WTC11 (cell line): ENCODE results near the gene MYOCOS. TPM values are rescaled to one million over a fixed set of nuclear protein-coding genes. Genes with fewer than 3 reads are reported as not detected.

Experiments
- ATAC-seq: fragments of 200-7000 bp; cut with Tn5 transposase; 2 replicates; pipeline ENCODE4 v1.10.0; 2021; ENCODE audit warnings: mild to moderate bottlenecking, moderate library complexity
- CTCF ChIA-PET: fragments of 300-600 bp; sonication (Branson Sonifier 250); formaldehyde crosslinking; loops from one replicate; lab custom pipeline; 2021; ENCODE audit warnings: antibody characterized with exemption; lab: Charles Lee
- POLR2A ChIA-PET: fragments of 350-600 bp; sonication (Branson Sonifier 250); formaldehyde crosslinking; loops from one replicate; lab custom pipeline; 2021; ENCODE audit warnings: antibody characterized with exemption; lab: Charles Lee
- DNase-seq: peaks from one replicate; pipeline ENCODE4 v3.0.0; 2021; ENCODE audit warnings: low spot score
- H3K27ac Mint-ChIP-seq: 2 replicates; pipeline ENCODE4 v1.8.0; 2021; ENCODE audit warnings: mixed read lengths
- H3K27me3 Mint-ChIP-seq: 2 replicates; pipeline ENCODE4 v1.8.0; 2021; ENCODE audit warnings: low read depth, mild to moderate bottlenecking, moderate library complexity, mixed read lengths
- H3K36me3 Mint-ChIP-seq: 2 replicates; pipeline ENCODE4 v1.8.0; 2021; ENCODE audit warnings: mixed read lengths
- H3K4me1 Mint-ChIP-seq: 2 replicates; pipeline ENCODE4 v1.8.0; 2022; ENCODE audit warnings: mixed read lengths
- H3K4me3 Mint-ChIP-seq: 2 replicates; pipeline ENCODE4 v1.8.0; 2021; ENCODE audit warnings: mild to moderate bottlenecking, moderate library complexity, mixed read lengths
- H3K9me3 Mint-ChIP-seq: 2 replicates; pipeline ENCODE4 v1.8.0; 2021; ENCODE audit warnings: mixed read lengths
- AFF4 ChIP-seq: sonication (generic); formaldehyde crosslinking; IDR thresholded peaks from 2 replicates; pipeline ENCODE4 v1.8.1; 2023; ENCODE audit warnings: mild to moderate bottlenecking, missing genetic modification reagents, borderline replicate concordance
- ARID4B ChIP-seq: sonication (generic); formaldehyde crosslinking; IDR thresholded peaks from 2 replicates; pipeline ENCODE4 v1.8.0; 2023; ENCODE audit warnings: missing genetic modification reagents, mild to moderate bottlenecking, borderline replicate concordance
- ATF2 ChIP-seq: sonication (generic); formaldehyde crosslinking; IDR thresholded peaks from 2 replicates; pipeline ENCODE4 v1.8.1; 2022; ENCODE audit warnings: low read depth, missing genetic modification reagents, borderline replicate concordance
- E2F1 ChIP-seq: sonication (generic); formaldehyde crosslinking; IDR thresholded peaks from 2 replicates; pipeline ENCODE4 v1.8.0; 2022; ENCODE audit warnings: mild to moderate bottlenecking, missing genetic modification reagents
- E2F4 ChIP-seq: sonication (generic); formaldehyde crosslinking; IDR thresholded peaks from 2 replicates; pipeline ENCODE4 v1.8.1; 2022; ENCODE audit warnings: low read depth, mild to moderate bottlenecking, moderate library complexity, missing genetic modification reagents, borderline replicate concordance
- ESRRA ChIP-seq: sonication (generic); formaldehyde crosslinking; IDR thresholded peaks from 2 replicates; pipeline ENCODE4 v1.8.1; 2022; ENCODE audit warnings: mild to moderate bottlenecking, missing genetic modification reagents, borderline replicate concordance
- FOXP1 ChIP-seq: sonication (generic); formaldehyde crosslinking; IDR thresholded peaks from 2 replicates; pipeline ENCODE4 v1.8.0; 2022; ENCODE audit warnings: missing genetic modification reagents, mild to moderate bottlenecking, moderate library complexity, borderline replicate concordance
- MAX ChIP-seq: sonication (generic); formaldehyde crosslinking; IDR thresholded peaks from 2 replicates; pipeline ENCODE4 v1.8.0; 2022; ENCODE audit warnings: mild to moderate bottlenecking, missing genetic modification reagents
- USF1 ChIP-seq: sonication (generic); formaldehyde crosslinking; IDR thresholded peaks from 2 replicates; pipeline ENCODE4 v1.8.0; 2022; ENCODE audit warnings: mild to moderate bottlenecking, missing genetic modification reagents
- ZNF317 ChIP-seq: sonication (generic); formaldehyde crosslinking; IDR thresholded peaks from 2 replicates; pipeline ENCODE4 v1.8.1; 2023; ENCODE audit warnings: low read depth, mild to moderate bottlenecking, moderate library complexity, missing genetic modification reagents, borderline replicate concordance
- total RNA-seq: library from RNA; stranded (reverse); gene quantifications from 3 replicates; pipeline ENCODE4 v1.2.3, GENCODE V29; 2021

Gene MYOCOS
- total RNA-seq, 1 experiment from 2014 or later = not detected

GRCh38 chr1:171640225-171640624, 18.2 kb downstream of the MYOCOS start:
- H3K27me3 Mint-ChIP-seq = no peaks in the 10 kb centered on the region
- peaks cover 39% of the 10 kb centered on the region for H3K4me1 Mint-ChIP-seq
- ATAC-seq (no peak), DNase-seq (no peak)
- POLR2A ChIA-PET = no interaction called here
- CTCF ChIA-PET = interaction anchor here (6.9 kb wide), 1 partner anchor 16 kb away, joined by 121 read pairs; no protein-coding TSS in a partner anchor
- H3K9me3 Mint-ChIP-seq = no peaks in the 10 kb centered on the region
- no peak overlapping the region for H3K27ac Mint-ChIP-seq
- no peak for TF ChIP-seq ARID4B
- no peak for TF ChIP-seq AFF4 (CRISPR knock-in tag)
- TF ChIP-seq ATF2 (CRISPR knock-in tag) = no peak
- TF ChIP-seq ZNF317 (CRISPR knock-in tag) = no peak
- no peak for TF ChIP-seq E2F1 (CRISPR knock-in tag)
- H3K4me3 Mint-ChIP-seq = no peak overlapping the region
- H3K36me3 Mint-ChIP-seq = no peaks in the 10 kb centered on the region

- no peaks in the 10 kb centered on the region for H3K27me3 Mint-ChIP-seq
- H3K4me1 Mint-ChIP-seq = peaks cover 43% of the 10 kb centered on the region
- ChIA-PET POLR2A (no interaction called here), CTCF (interaction anchor here (0.8 to 6.9 kb wide), 9 partner anchors 15 to 344 kb away, joined by 3 to 121 read pairs (median 4); partner anchors contain the start of genes MYOCOS and PRRC2C)
- peak overlapping the region; percentile 41 for H3K4me3 Mint-ChIP-seq
- peak overlapping the region; percentile 98 for H3K27ac Mint-ChIP-seq
- H3K36me3 Mint-ChIP-seq = no peaks in the 10 kb centered on the region
- ATAC-seq = peak; percentile 79
- no peaks in the 10 kb centered on the region for H3K9me3 Mint-ChIP-seq
- peak; percentile 38 for DNase-seq
- TF ChIP-seq ARID4B (no peak), USF1 (peak; percentile 47; the same call in 1 of the 2 replicates), MAX (CRISPR knock-in tag) (0 out of 2 replicates have a peak, but pooled peaks have one; percentile 19), FOXP1 (CRISPR knock-in tag) (no peak), E2F4 (no peak), ESRRA (CRISPR knock-in tag) (no peak)
Observed at GRCh38 chr1:171641076-171641864, 19.2 kb downstream of the MYOCOS start.
